Breast epithelium (tissue), 3 donors: Measurements from ENCODE around the gene MRFAP1L1.

ENCODE experiments used
- CTCF ChIP-seq, 3 donors: fragments of 450-650 bp; IDR thresholded peaks; one replicate each; pipeline ENCODE4 v1.5.1; 2016 to 2017; ENCODE audit warnings: antibody characterized with exemption in 3 of 3, mild to moderate bottlenecking in 3 of 3, moderate library complexity in 3 of 3
- POLR2A ChIP-seq: fragments of 450-650 bp; IDR thresholded peaks from one replicate; pipeline ENCODE4 v1.6.1; 2016; ENCODE audit warnings: antibody characterized with exemption, mild to moderate bottlenecking, moderate library complexity

GRCh38 chr4:6716958-6717655, 7.4 kb upstream of the MRFAP1L1 start:
- TF ChIP-seq CTCF (IDR thresholded peaks at IDR 0.05) (no peak), POLR2A (no peak)
